HL-60 (cell line): Measurements from ENCODE around the gene CIB2.

Experiments
- GABPA ChIP-seq: IDR thresholded peaks from 2 replicates; pipeline ENCODE4 v1.6.1; 2012; ENCODE audit warnings: low read depth
- POLR2AphosphoS5 ChIP-seq: IDR thresholded peaks from 2 replicates; pipeline ENCODE4 v1.6.1; 2012; ENCODE audit warnings: low read depth
- SPI1 ChIP-seq: IDR thresholded peaks from 2 replicates; pipeline ENCODE4 v1.6.1; 2012; ENCODE audit warnings: low read depth, mild to moderate bottlenecking, borderline replicate concordance
- TF ChIP-seq, protein P1 (sequence below): IDR thresholded peaks from one replicate; pipeline ENCODE4 v1.5.1; 2011; ENCODE audit warnings: low read length, control low read depth, inconsistent platforms; ENCODE audit not compliant: insufficient read depth
- TF ChIP-seq, protein P2 (sequence below): IDR thresholded peaks from 2 replicates; pipeline ENCODE4 v1.6.1; 2012; ENCODE audit warnings: low read depth; ENCODE audit not compliant: insufficient replicate concordance

DNA sequence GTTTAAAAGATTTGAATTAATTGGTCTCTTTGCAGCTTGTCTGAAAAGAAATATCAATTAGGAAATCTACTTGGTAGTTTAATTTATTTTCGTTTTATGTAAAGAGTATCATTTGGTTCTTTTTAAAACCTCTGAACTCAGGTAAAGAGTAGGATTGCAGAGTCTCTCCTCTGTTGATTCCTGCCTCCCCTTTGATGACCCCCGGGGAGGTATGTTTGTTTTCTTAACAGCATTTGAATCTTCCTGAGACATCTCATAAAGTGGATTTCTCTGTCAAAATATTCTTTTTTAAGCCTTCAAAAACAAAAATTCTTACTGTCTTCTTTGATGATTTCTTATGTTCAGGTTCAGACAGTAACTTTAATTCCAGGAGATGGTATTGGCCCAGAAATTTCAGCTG lies 26.0 kb upstream of the CIB2 start:
- TF ChIP-seq, protein P1, sequence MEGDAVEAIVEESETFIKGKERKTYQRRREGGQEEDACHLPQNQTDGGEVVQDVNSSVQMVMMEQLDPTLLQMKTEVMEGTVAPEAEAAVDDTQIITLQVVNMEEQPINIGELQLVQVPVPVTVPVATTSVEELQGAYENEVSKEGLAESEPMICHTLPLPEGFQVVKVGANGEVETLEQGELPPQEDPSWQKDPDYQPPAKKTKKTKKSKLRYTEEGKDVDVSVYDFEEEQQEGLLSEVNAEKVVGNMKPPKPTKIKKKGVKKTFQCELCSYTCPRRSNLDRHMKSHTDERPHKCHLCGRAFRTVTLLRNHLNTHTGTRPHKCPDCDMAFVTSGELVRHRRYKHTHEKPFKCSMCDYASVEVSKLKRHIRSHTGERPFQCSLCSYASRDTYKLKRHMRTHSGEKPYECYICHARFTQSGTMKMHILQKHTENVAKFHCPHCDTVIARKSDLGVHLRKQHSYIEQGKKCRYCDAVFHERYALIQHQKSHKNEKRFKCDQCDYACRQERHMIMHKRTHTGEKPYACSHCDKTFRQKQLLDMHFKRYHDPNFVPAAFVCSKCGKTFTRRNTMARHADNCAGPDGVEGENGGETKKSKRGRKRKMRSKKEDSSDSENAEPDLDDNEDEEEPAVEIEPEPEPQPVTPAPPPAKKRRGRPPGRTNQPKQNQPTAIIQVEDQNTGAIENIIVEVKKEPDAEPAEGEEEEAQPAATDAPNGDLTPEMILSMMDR: no peak
- no peak for TF ChIP-seq GABPA
- TF ChIP-seq, protein P2, sequence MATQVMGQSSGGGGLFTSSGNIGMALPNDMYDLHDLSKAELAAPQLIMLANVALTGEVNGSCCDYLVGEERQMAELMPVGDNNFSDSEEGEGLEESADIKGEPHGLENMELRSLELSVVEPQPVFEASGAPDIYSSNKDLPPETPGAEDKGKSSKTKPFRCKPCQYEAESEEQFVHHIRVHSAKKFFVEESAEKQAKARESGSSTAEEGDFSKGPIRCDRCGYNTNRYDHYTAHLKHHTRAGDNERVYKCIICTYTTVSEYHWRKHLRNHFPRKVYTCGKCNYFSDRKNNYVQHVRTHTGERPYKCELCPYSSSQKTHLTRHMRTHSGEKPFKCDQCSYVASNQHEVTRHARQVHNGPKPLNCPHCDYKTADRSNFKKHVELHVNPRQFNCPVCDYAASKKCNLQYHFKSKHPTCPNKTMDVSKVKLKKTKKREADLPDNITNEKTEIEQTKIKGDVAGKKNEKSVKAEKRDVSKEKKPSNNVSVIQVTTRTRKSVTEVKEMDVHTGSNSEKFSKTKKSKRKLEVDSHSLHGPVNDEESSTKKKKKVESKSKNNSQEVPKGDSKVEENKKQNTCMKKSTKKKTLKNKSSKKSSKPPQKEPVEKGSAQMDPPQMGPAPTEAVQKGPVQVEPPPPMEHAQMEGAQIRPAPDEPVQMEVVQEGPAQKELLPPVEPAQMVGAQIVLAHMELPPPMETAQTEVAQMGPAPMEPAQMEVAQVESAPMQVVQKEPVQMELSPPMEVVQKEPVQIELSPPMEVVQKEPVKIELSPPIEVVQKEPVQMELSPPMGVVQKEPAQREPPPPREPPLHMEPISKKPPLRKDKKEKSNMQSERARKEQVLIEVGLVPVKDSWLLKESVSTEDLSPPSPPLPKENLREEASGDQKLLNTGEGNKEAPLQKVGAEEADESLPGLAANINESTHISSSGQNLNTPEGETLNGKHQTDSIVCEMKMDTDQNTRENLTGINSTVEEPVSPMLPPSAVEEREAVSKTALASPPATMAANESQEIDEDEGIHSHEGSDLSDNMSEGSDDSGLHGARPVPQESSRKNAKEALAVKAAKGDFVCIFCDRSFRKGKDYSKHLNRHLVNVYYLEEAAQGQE: no peak
- TF ChIP-seq POLR2AphosphoS5: no peak
- TF ChIP-seq SPI1: no peak
